Activated T-cell treated with anti-CD3 and anti-CD28 coated beads, Interleukin-2, amount 50 U/mL, for 72 hours (primary cell): ENCODE data around the gene EYA4. TPM values are rescaled to one million over a fixed set of nuclear protein-coding genes. Genes with fewer than 3 reads are reported as not detected.

ENCODE experiments used
- ATAC-seq, 2 donors: fragments of 150-1000 bp; cut with Tn5 transposase; replicated peaks in 1 of 2; 2 replicates each; pipeline ENCODE4 v1.10.0; 2021; ENCODE audit warnings: moderate library complexity in 2 of 2, mild to moderate bottlenecking in 1 of 2
- DNase-seq, 2 donors: peaks; one replicate each; pipeline ENCODE4 v3.0.0; 2021 to 2022; ENCODE audit warnings: mixed read lengths in 1 of 2
- H3K27ac Mint-ChIP-seq: one replicate; pipeline ENCODE4 v1.8.0; 2022; ENCODE audit warnings: mild to moderate bottlenecking, moderate library complexity, mixed read lengths
- H3K27me3 Mint-ChIP-seq: one replicate; pipeline ENCODE4 v1.8.0; 2022; ENCODE audit warnings: low read depth, mixed read lengths
- H3K36me3 Mint-ChIP-seq, 2 donors: one replicate each; pipeline ENCODE4 v1.8.0; 2022; ENCODE audit warnings: mixed read lengths in 2 of 2, mild to moderate bottlenecking in 1 of 2; ENCODE audit not compliant: insufficient read depth in 2 of 2
- H3K4me1 Mint-ChIP-seq: one replicate; pipeline ENCODE4 v1.8.0; 2022; ENCODE audit warnings: low read depth, mixed read lengths
- H3K4me3 Mint-ChIP-seq, 2 donors: one replicate each; pipeline ENCODE4 v1.8.0; 2022; ENCODE audit warnings: mild to moderate bottlenecking in 2 of 2, mixed read lengths in 2 of 2, moderate library complexity in 2 of 2
- H3K9me3 Mint-ChIP-seq, 2 donors: one replicate each; pipeline ENCODE4 v1.8.0; 2022; ENCODE audit warnings: mixed read lengths in 2 of 2
- total RNA-seq, 2 donors: library from RNA; stranded (reverse); gene quantifications; one replicate each; pipeline ENCODE4 v1.2.3, GENCODE V29; 2022

EYA4 gene
- total RNA-seq, 2 donors from 2014 or later, result not detected

- H3K9me3 Mint-ChIP-seq, result peaks cover 1 to 3% of the 10 kb centered on the region in 2 donors
- ATAC-seq, result no peak
- no peak for DNase-seq
- H3K4me3 Mint-ChIP-seq, result no peak overlapping the region
- H3K4me1 Mint-ChIP-seq, result no peaks in the 10 kb centered on the region
- H3K36me3 Mint-ChIP-seq, result no peaks in the 10 kb centered on the region
- no peaks in the 10 kb centered on the region for H3K27me3 Mint-ChIP-seq
- no peak overlapping the region for H3K27ac Mint-ChIP-seq
Observed at GRCh38 chr6:133309579-133309978, 68.4 kb downstream of the EYA4 start.

GRCh38 chr6:133312006-133312405 is 70.8 kb downstream of the EYA4 start:
- H3K9me3 Mint-ChIP-seq, result peaks cover 1 to 3% of the 10 kb centered on the region in 2 donors
- no peak overlapping the region for H3K27ac Mint-ChIP-seq
- H3K36me3 Mint-ChIP-seq, result no peaks in the 10 kb centered on the region
- no peak overlapping the region for H3K4me3 Mint-ChIP-seq
- H3K4me1 Mint-ChIP-seq, result no peaks in the 10 kb centered on the region
- no peak for DNase-seq
- no peaks in the 10 kb centered on the region for H3K27me3 Mint-ChIP-seq
- ATAC-seq, result no peak

GRCh38 chr6:133313068-133313467 is 71.9 kb downstream of the EYA4 start:
- no peak overlapping the region for H3K4me3 Mint-ChIP-seq
- no peaks in the 10 kb centered on the region for H3K4me1 Mint-ChIP-seq
- no peaks in the 10 kb centered on the region for H3K36me3 Mint-ChIP-seq
- no peaks in the 10 kb centered on the region for H3K27me3 Mint-ChIP-seq
- ATAC-seq (no peak), DNase-seq (no peak)
- no peak overlapping the region for H3K27ac Mint-ChIP-seq
- peaks cover 0 to 3% of the 10 kb centered on the region in 2 donors for H3K9me3 Mint-ChIP-seq

GRCh38 chr6:133314947-133315346 is 73.8 kb downstream of the EYA4 start:
- H3K36me3 Mint-ChIP-seq, result no peaks in the 10 kb centered on the region
- no peak overlapping the region for H3K4me3 Mint-ChIP-seq
- DNase-seq (no peak), ATAC-seq (no peak)
- no peaks in the 10 kb centered on the region for H3K27me3 Mint-ChIP-seq
- H3K9me3 Mint-ChIP-seq, result no peaks in the 10 kb centered on the region
- no peak overlapping the region for H3K27ac Mint-ChIP-seq
- no peaks in the 10 kb centered on the region for H3K4me1 Mint-ChIP-seq

- no peak for ATAC-seq
- Mint-ChIP-seq H3K4me1 (no peaks in the 10 kb centered on the region), H3K9me3 (no peaks in the 10 kb centered on the region), H3K36me3 (no peaks in the 10 kb centered on the region), H3K27me3 (no peaks in the 10 kb centered on the region), H3K27ac (no peak overlapping the region), H3K4me3 (no peak overlapping the region)
- no peak for DNase-seq
Observed at GRCh38 chr6:133315811-133316210, 74.7 kb downstream of the EYA4 start.

GRCh38 chr6:133317704-133318103 is 76.5 kb downstream of the EYA4 start:
- Mint-ChIP-seq H3K4me3 (no peak overlapping the region), H3K9me3 (no peaks in the 10 kb centered on the region), H3K27me3 (no peaks in the 10 kb centered on the region), H3K4me1 (no peaks in the 10 kb centered on the region), H3K36me3 (no peaks in the 10 kb centered on the region), H3K27ac (no peak overlapping the region)
- ATAC-seq (no peak), DNase-seq (no peak)

- Mint-ChIP-seq H3K4me1 (no peaks in the 10 kb centered on the region), H3K27ac (no peak overlapping the region), H3K27me3 (no peaks in the 10 kb centered on the region), H3K9me3 (peaks cover 0 to 2% of the 10 kb centered on the region in 2 donors), H3K4me3 (no peak overlapping the region), H3K36me3 (no peaks in the 10 kb centered on the region)
- ATAC-seq (no peak), DNase-seq (no peak)
Observed at GRCh38 chr6:133326584-133326983, 85.4 kb downstream of the EYA4 start.

GRCh38 chr6:133333852-133334251 is 92.7 kb downstream of the EYA4 start:
- Mint-ChIP-seq H3K4me1 (no peaks in the 10 kb centered on the region), H3K9me3 (peaks cover 0 to 2% of the 10 kb centered on the region in 2 donors), H3K36me3 (no peaks in the 10 kb centered on the region), H3K27ac (no peak overlapping the region), H3K4me3 (no peak overlapping the region), H3K27me3 (no peaks in the 10 kb centered on the region)
- DNase-seq (no peak), ATAC-seq (no peak)

- Mint-ChIP-seq H3K36me3 (no peaks in the 10 kb centered on the region), H3K4me3 (no peak overlapping the region), H3K4me1 (no peaks in the 10 kb centered on the region), H3K27me3 (no peaks in the 10 kb centered on the region), H3K9me3 (peaks cover 0 to 2% of the 10 kb centered on the region in 2 donors), H3K27ac (no peak overlapping the region)
- DNase-seq (no peak), ATAC-seq (no peak)
Observed at GRCh38 chr6:133337308-133337707, 96.2 kb downstream of the EYA4 start.

GRCh38 chr6:133339543-133340384 is 98.6 kb downstream of the EYA4 start:
- ATAC-seq (no peak), DNase-seq (no peak)
- H3K27me3 Mint-ChIP-seq, result no peaks in the 10 kb centered on the region
- H3K9me3 Mint-ChIP-seq, result peaks cover 0 to 2% of the 10 kb centered on the region in 2 donors
- H3K4me1 Mint-ChIP-seq, result no peaks in the 10 kb centered on the region
- H3K4me3 Mint-ChIP-seq, result no peak overlapping the region
- no peak overlapping the region for H3K27ac Mint-ChIP-seq
- no peaks in the 10 kb centered on the region for H3K36me3 Mint-ChIP-seq

- H3K27ac Mint-ChIP-seq, result no peak overlapping the region
- no peaks in the 10 kb centered on the region for H3K4me1 Mint-ChIP-seq
- no peaks in the 10 kb centered on the region for H3K9me3 Mint-ChIP-seq
- H3K4me3 Mint-ChIP-seq, result no peak overlapping the region
- no peaks in the 10 kb centered on the region for H3K36me3 Mint-ChIP-seq
- H3K27me3 Mint-ChIP-seq, result no peaks in the 10 kb centered on the region
- no peak for ATAC-seq
- no peak for DNase-seq
Observed at GRCh38 chr6:133340557-133340956, 99.4 kb downstream of the EYA4 start.

GRCh38 chr6:133341607-133342158 is 100.5 kb downstream of the EYA4 start:
- Mint-ChIP-seq H3K36me3 (no peaks in the 10 kb centered on the region), H3K27ac (no peak overlapping the region), H3K4me3 (no peak overlapping the region), H3K4me1 (no peaks in the 10 kb centered on the region), H3K27me3 (no peaks in the 10 kb centered on the region), H3K9me3 (no peaks in the 10 kb centered on the region)
- ATAC-seq, result no peak
- no peak for DNase-seq

GRCh38 chr6:133343220-133343619 is 102.1 kb downstream of the EYA4 start:
- no peaks in the 10 kb centered on the region for H3K9me3 Mint-ChIP-seq
- no peaks in the 10 kb centered on the region for H3K27me3 Mint-ChIP-seq
- no peak for ATAC-seq
- no peak for DNase-seq
- no peaks in the 10 kb centered on the region for H3K4me1 Mint-ChIP-seq
- H3K4me3 Mint-ChIP-seq, result no peak overlapping the region
- no peaks in the 10 kb centered on the region for H3K36me3 Mint-ChIP-seq
- no peak overlapping the region for H3K27ac Mint-ChIP-seq

- no peak overlapping the region for H3K27ac Mint-ChIP-seq
- peaks cover 0 to 3% of the 10 kb centered on the region in 2 donors for H3K9me3 Mint-ChIP-seq
- H3K36me3 Mint-ChIP-seq, result no peaks in the 10 kb centered on the region
- ATAC-seq, result no peak
- no peak for DNase-seq
- H3K27me3 Mint-ChIP-seq, result no peaks in the 10 kb centered on the region
- H3K4me3 Mint-ChIP-seq, result no peak overlapping the region
- no peaks in the 10 kb centered on the region for H3K4me1 Mint-ChIP-seq
Observed at GRCh38 chr6:133348846-133349245, 107.7 kb downstream of the EYA4 start.
